ENCODE data around the gene CYP1A1. TPM values are rescaled to one million over a fixed set of nuclear protein-coding genes. Genes with fewer than 3 reads are reported as not detected.

CYP1A1 gene
- total and polyA plus RNA-seq, 2 experiments from 2014 or later: 0.16 to 1.4 TPM

- H3K27me3 Mint-ChIP-seq (ENCODE audit: insufficient read depth, low read depth, poor library complexity): peaks cover 15% of the 10 kb centered on the region
- no peak overlapping the region for H2AFZ ChIP-seq
- no peaks in the 10 kb centered on the region for H3K9me2 ChIP-seq (ENCODE audit: insufficient read depth)
- peaks cover 22% of the 10 kb centered on the region; the same call in 2 of the 3 replicates for H3K4me1 Mint-ChIP-seq
- H3K36me3 Mint-ChIP-seq (ENCODE audit: low read depth): no peaks in the 10 kb centered on the region
- no peaks in the 10 kb centered on the region for H4K20me1 ChIP-seq (replicated peaks; ENCODE audit: insufficient read depth)
- H3K4me1 ChIP-seq (ENCODE audit: insufficient read depth): peaks cover 4% of the 10 kb centered on the region; the same call in 1 of the 2 replicates
- TF ChIP-seq REST (IDR thresholded peaks at IDR 0.05; ENCODE audit: unreplicated experiment) (no peak), CREB1 (CRISPR knock-in tag; IDR thresholded peaks at IDR 0.05; ENCODE audit: low read depth) (peak; percentile 70), STAT1 (IDR thresholded peaks at IDR 0.05; ENCODE audit: unreplicated experiment) (no peak), ZNF114 (CRISPR knock-in tag; IDR thresholded peaks at IDR 0.05) (no peak)
- TF ChIP-seq, protein P1, sequence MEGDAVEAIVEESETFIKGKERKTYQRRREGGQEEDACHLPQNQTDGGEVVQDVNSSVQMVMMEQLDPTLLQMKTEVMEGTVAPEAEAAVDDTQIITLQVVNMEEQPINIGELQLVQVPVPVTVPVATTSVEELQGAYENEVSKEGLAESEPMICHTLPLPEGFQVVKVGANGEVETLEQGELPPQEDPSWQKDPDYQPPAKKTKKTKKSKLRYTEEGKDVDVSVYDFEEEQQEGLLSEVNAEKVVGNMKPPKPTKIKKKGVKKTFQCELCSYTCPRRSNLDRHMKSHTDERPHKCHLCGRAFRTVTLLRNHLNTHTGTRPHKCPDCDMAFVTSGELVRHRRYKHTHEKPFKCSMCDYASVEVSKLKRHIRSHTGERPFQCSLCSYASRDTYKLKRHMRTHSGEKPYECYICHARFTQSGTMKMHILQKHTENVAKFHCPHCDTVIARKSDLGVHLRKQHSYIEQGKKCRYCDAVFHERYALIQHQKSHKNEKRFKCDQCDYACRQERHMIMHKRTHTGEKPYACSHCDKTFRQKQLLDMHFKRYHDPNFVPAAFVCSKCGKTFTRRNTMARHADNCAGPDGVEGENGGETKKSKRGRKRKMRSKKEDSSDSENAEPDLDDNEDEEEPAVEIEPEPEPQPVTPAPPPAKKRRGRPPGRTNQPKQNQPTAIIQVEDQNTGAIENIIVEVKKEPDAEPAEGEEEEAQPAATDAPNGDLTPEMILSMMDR (conservative IDR thresholded peaks at IDR 0.05; ENCODE audit: low read depth in 2 of 2): peak; percentile 95 to 98
- peak overlapping the region; percentile 68 for H3K4me2 ChIP-seq
- H3K27me3 ChIP-seq (ENCODE audit: insufficient read depth): no peaks in the 10 kb centered on the region
- no peaks in the 10 kb centered on the region for H3K79me2 ChIP-seq (replicated peaks; ENCODE audit: insufficient read depth)
- H3K36me3 ChIP-seq (ENCODE audit: insufficient read depth): no peaks in the 10 kb centered on the region
- no peak overlapping the region for H3K27ac Mint-ChIP-seq
- no peaks in the 10 kb centered on the region for H3K9me3 Mint-ChIP-seq
- peak overlapping the region; percentile 53 for H3K4me3 Mint-ChIP-seq
- peak; percentile 81 for DNase-seq (ENCODE audit: low spot score)
- H3K27ac ChIP-seq (ENCODE audit: low read depth): no peak overlapping the region
- 0 out of 2 replicates have a peak, but pooled peaks cover 3% of the 10 kb centered on the region for H3F3A ChIP-seq (replicated peaks; ENCODE audit: low read depth)
- ATAC-seq: peak; percentile 48
- H3K4me3 ChIP-seq: peak overlapping the region; percentile 34; the same call in 1 of the 2 replicates
Observed at GRCh38 chr15:74768771-74769342, 43.5 kb upstream of the CYP1A1 start.

GRCh38 chr15:74768099-74768770 lies 42.9 kb upstream of the CYP1A1 start:
- Histone ChIP-seq H3K4me3 (peak overlapping the region; percentile 34; the same call in 1 of the 2 replicates), H3K4me1 (ENCODE audit: insufficient read depth) (no peaks in the 10 kb centered on the region; the same call in 1 of the 2 replicates), H3K27me3 (ENCODE audit: insufficient read depth) (no peaks in the 10 kb centered on the region), H3K4me2 (peak overlapping the region; percentile 68), H3K9me2 (ENCODE audit: insufficient read depth) (no peaks in the 10 kb centered on the region), H3K79me2 (replicated peaks; ENCODE audit: insufficient read depth) (no peaks in the 10 kb centered on the region), H3K27ac (ENCODE audit: low read depth) (no peak overlapping the region), H4K20me1 (replicated peaks; ENCODE audit: insufficient read depth) (no peaks in the 10 kb centered on the region), H2AFZ (0 out of 2 replicates have a peak overlapping the region, but pooled peaks have one; percentile 74), H3F3A (replicated peaks; ENCODE audit: low read depth) (0 out of 2 replicates have a peak, but pooled peaks cover 3% of the 10 kb centered on the region), H3K36me3 (ENCODE audit: insufficient read depth) (no peaks in the 10 kb centered on the region)
- Mint-ChIP-seq H3K27me3 (ENCODE audit: insufficient read depth, low read depth, poor library complexity) (peaks cover 15% of the 10 kb centered on the region), H3K4me1 (peaks cover 15% of the 10 kb centered on the region; the same call in 2 of the 3 replicates), H3K36me3 (ENCODE audit: low read depth) (no peaks in the 10 kb centered on the region), H3K4me3 (peak overlapping the region; percentile 53), H3K9me3 (no peaks in the 10 kb centered on the region), H3K27ac (no peak overlapping the region)
- DNase-seq (ENCODE audit: low spot score): peak; percentile 42
- TF ChIP-seq, protein P1 (conservative IDR thresholded peaks at IDR 0.05; ENCODE audit: low read depth in 2 of 2): 0 out of 4 replicates have a peak, but pooled peaks of 1 of the 2 experiments have one; percentile 19
- TF ChIP-seq REST (IDR thresholded peaks at IDR 0.05; ENCODE audit: unreplicated experiment): no peak
- no peak for TF ChIP-seq JUNB (IDR thresholded peaks at IDR 0.05; ENCODE audit: unreplicated experiment)
- ATAC-seq: peak; percentile 5; the same call in 2 of the 3 replicates

Measured in GM23338 (cell line).